GM19463 (cell line): ENCODE results near the gene GNAS-AS1.

Experiments used
- ATAC-seq: cut with Tn5 transposase; IDR thresholded peaks from one replicate; pipeline ENCODE4 v1.9.1; 2021; ENCODE audit warnings: mild to moderate bottlenecking, moderate library complexity; ENCODE audit not compliant: unreplicated experiment

Gene GNAS-AS1

GRCh38 chr20:58886546-58886945 is 35.8 kb upstream of the GNAS-AS1 start:
- ATAC-seq, result no peak

DNA sequence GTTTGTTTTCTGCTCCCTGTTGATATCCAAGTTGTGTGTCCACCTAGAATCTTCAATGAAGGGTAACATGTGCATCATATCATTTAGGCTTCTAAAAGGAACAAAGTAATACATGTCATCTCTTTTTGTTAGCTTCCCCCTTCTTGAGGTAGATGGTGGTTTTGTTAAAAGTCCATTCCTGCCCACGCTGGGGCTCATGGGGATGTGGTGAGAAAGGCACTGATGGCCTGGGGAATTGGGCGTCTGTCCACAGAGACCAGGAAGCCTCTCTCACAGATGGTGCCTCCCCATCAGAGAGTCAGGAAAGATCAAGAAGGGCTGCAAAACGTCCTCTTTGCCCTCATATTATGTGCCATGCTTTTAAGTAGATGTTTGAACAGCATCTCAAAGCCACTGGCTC is 34.3 kb upstream of the GNAS-AS1 start:
- no peak for ATAC-seq

DNA sequence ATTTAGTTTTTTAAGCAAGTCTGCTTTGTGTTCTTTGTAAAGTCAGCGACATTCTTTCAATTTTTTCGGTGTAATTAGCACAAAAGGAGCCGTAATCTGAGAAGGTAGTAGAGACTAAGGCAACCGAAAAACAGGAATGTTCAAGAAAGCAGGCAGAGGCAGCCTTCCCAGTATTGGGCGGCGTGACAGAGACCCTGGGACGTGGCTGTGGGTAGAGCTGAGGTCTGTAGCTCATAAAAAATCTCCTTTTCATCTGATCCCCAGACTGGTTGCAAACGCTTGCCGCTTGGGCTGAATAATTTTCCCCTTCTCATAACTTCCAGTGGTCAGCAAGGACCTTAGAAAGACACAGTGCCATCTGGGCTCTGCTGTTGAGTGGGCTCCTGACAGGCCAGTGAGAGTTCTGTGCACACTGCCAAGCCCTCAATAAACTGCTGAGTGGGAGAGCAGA is 32.6 kb upstream of the GNAS-AS1 start:
- ATAC-seq, result no peak

DNA sequence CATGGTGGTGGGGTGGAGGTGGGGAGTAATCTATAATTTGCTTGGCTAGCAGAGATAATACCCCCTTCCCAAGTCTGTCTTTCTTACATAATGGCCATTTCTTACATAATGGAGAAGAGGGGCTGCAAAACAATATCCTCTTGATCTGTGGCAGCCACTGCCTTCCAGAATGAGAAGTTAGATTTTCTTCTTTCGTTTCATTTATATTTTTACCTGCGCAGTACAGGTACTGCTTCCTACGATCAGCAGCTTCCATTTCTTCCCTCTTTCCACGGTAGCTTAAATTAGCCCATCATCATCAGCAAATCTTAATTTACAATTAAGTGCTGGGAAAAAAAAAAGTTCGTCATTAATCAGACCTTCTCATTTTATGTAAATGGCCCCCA is 32.0 kb upstream of the GNAS-AS1 start:
- ATAC-seq, result no peak

- no peak for ATAC-seq
These were observed 30.5 kb upstream of the GNAS-AS1 start for GRCh38 chr20:58880994-58881752.

- no peak for ATAC-seq
These were observed 29.7 kb upstream of the GNAS-AS1 start for GRCh38 chr20:58880441-58880840.

- no peak for ATAC-seq
These were observed 27.7 kb upstream of the GNAS-AS1 start for GRCh38 chr20:58878399-58878798.

DNA sequence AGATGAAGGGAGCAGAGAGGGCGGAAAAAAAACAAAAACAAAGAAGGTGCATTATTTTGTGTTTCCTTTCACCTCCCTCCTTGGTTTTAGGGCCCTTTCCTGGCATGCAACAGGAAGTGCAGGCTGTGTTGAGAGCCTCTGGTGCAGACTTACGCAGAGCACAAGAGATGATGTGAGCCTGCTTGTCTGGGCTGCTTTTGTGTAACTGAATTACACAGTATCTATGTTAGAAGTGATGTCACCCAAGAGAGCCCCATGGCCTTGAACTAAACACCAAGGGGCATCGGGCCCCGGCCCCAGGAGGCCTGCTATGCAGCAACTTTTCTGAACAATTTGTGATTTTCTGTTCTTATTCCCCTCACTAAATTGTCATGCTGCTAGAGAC is 27.3 kb upstream of the GNAS-AS1 start:
- ATAC-seq, result no peak

DNA sequence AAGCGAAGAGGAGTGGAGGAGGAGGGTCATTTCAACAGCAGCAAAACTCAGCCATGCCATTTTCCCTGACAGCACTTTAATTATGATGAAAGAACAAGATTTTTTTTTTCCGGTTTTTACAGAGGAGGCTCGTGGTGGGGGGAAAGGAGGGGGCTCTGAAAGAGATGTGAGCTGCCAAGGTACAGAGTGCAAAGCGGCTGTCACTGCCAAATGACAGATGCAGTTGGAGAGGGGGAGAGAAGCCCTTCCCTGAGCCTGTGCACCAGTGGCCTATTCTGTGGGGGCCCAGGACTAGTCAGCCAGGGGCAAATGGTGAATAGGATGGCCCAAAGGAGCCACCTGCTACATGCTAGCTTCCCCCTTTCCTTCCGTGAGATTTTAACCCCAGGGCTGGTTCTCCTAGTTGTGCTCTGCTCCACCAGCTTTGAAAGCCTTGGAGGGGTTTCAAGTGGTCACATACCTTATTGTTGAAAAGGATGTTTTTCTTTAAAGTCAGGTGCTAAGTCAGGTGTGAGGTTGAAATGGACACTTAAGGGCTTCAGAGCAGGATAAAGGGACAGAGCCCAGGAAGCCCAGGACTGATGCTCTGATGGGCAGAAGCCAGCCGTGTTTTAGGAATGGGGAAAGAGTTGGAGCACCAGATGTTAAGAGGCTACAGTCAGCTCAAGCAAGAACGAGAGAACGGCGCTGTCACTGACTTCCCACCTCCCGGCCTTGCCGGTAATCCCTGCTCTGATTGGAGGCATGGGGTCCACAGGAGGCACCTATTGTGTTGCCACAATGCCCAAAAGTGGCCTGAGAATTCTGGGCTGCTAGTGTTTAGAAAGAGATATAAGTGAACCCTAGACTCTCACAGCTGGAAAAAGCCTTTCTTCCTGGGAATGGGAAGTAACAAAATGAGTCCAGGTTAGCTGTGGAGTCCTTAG is 26.6 kb upstream of the GNAS-AS1 start:
- no peak for ATAC-seq

- ATAC-seq, result no peak
These were observed 25.7 kb upstream of the GNAS-AS1 start for GRCh38 chr20:58876437-58876836.

DNA sequence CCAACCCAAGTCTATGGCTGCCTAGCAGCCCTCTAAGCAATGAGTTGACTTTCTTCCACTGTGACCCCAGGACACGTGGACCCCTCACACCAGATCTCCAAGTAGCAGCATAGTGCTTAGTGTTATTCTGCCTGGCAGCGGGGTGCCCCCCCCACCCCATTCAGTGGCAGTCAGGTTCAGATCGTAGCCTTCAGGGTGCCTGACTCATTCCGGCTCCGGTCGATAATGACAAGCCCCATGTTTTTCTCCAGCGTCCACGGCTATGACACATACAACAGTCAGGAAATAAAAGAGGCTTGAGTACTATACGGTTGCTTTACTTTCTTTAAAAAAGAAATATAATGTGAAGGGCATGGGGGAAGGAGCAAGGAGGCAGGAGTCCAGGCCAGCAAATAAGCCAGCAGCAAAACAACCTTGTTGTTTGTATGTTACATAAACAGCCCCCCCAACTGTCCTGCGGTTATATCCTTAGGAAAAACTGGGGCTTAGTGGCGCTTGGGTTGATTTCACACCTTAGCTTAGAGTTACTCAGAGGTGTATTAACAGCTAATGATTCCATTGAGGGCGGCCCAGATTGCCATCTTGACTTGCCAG is 24.9 kb upstream of the GNAS-AS1 start:
- no peak for ATAC-seq

DNA sequence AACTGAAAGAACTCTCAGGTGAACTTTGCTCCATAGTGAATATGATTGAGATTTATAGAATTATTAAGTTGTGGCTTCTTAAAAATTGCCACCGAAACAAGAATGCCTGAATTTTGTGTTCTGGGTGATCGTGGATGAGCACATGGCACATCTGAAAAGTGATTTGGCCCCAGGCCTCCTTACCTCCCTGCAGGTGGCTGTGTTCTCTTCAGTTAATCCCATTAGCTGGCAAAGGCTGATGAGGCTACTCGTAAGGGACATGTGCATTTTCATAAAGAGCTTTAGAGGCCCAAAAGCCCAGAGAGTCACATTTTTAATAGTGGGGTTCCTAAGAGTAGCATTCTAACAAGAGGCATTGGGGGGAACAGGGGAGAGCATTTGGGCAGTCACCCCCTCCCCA is 24.4 kb upstream of the GNAS-AS1 start:
- no peak for ATAC-seq

DNA sequence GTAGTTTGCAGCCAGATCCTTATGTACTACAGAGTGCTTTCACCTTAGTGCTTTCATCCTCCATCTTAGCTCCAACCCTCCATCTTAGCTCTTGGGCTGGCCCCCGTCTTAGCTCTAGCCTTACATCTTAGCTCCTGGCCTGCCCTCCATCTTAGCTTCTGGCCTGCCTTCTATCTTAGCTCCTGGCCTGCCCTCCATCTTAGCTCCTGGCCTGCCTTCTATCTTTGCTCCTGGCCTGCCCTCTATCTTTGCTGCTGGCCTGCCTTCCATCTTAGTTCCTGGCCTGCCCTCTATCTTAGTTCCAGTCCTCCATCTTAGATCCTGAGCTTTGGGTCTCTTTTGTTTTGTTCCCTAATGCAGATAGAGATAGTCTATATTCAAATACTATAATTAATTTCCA is 23.8 kb upstream of the GNAS-AS1 start:
- no peak for ATAC-seq

GRCh38 chr20:58871533-58872102 is 20.9 kb upstream of the GNAS-AS1 start:
- no peak for ATAC-seq

- no peak for ATAC-seq
These were observed 19.8 kb upstream of the GNAS-AS1 start for GRCh38 chr20:58870293-58871014.

- no peak for ATAC-seq
These were observed 19.0 kb upstream of the GNAS-AS1 start for GRCh38 chr20:58869662-58870227.

GRCh38 chr20:58868795-58869194 is 18.1 kb upstream of the GNAS-AS1 start:
- ATAC-seq, result no peak

GRCh38 chr20:58867211-58867610 is 16.5 kb upstream of the GNAS-AS1 start:
- ATAC-seq, result no peak

- ATAC-seq, result no peak
These were observed 15.1 kb upstream of the GNAS-AS1 start for GRCh38 chr20:58865843-58866242.

DNA sequence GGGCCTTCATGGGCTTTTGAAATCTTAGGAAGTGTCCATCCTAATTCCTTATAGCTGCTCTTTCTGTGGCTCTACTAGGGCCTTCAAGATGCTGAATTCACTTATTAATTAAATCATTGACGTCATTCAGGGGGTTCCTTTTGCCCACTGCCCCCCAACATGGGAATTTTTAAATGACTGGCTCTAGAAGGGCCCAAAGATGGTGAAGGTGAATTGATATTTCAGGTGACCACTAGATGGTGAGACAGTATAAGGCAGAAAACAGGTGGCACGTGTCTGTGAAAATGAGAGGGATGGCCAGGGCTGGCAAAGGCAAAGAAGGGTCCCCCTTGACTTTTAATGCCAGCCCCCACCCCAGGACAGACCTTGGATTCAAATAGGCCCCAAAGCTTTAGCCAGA is 13.6 kb upstream of the GNAS-AS1 start:
- ATAC-seq, result no peak
